HepG2 (cell line): ENCODE data around the gene MYO10. TPM values are rescaled to one million over a fixed set of nuclear protein-coding genes. Genes with fewer than 3 reads are reported as not detected.

Source experiments
- CBX2 ChIP-seq, 2 experiments: fragments of 200-600 bp in 1 of 2; sonication (generic); formaldehyde crosslinking in 1 of 2; IDR thresholded peaks; 2 replicates each; pipeline versions ENCODE4 v1.7.0 to v1.8.1; 2018 to 2022; ENCODE audit warnings: low read depth in 2 of 2, low read length in 1 of 2, mild to moderate bottlenecking in 1 of 2, missing genetic modification reagents in 1 of 2
- HDAC2 ChIP-seq: sonication (generic); formaldehyde crosslinking; IDR thresholded peaks from 2 replicates; pipeline ENCODE4 v1.4.0; 2020; ENCODE audit warnings: missing genetic modification reagents
- KAT2B ChIP-seq: fragments of 150-350 bp; IDR thresholded peaks from 2 replicates; pipeline ENCODE4 v1.6.1; 2014; ENCODE audit warnings: low read depth, low read length, borderline replicate concordance
- NFRKB ChIP-seq: fragments of 450-650 bp; IDR thresholded peaks from 2 replicates; pipeline ENCODE4 v1.6.1; 2017
- SRSF1 ChIP-seq: fragments of 200-400 bp; formaldehyde crosslinking; optimal IDR thresholded peaks from 2 replicates; pipeline ENCODE3; 2017; ENCODE audit warnings: mild to moderate bottlenecking, low read depth, low read length, moderate library complexity
- TEF ChIP-seq: sonication (generic); formaldehyde crosslinking; IDR thresholded peaks from 2 replicates; pipeline ENCODE4 v1.5.0; 2020; ENCODE audit warnings: missing genetic modification reagents
- ZBTB44 ChIP-seq: sonication (generic); formaldehyde crosslinking; IDR thresholded peaks from 2 replicates; pipeline ENCODE4 v1.4.0; 2020; ENCODE audit warnings: missing genetic modification reagents
- ZFAT ChIP-seq: sonication (generic); formaldehyde crosslinking; conservative IDR thresholded peaks from 2 replicates; pipeline ENCODE4 v1.8.1; 2023; ENCODE audit warnings: missing genetic modification reagents, inconsistent platforms
- ZNF317 ChIP-seq: sonication (generic); formaldehyde crosslinking; IDR thresholded peaks from 2 replicates; pipeline ENCODE4 v1.5.0; 2020; ENCODE audit warnings: mild to moderate bottlenecking, missing genetic modification reagents
- ZNF501 ChIP-seq: sonication (generic); formaldehyde crosslinking; IDR thresholded peaks from 2 replicates; pipeline ENCODE4 v1.5.1; 2020; ENCODE audit warnings: mild to moderate bottlenecking, moderate library complexity, missing genetic modification reagents
- ZNF841 ChIP-seq: sonication (generic); formaldehyde crosslinking; IDR thresholded peaks from 2 replicates; pipeline ENCODE4 v1.8.1; 2023; ENCODE audit warnings: missing genetic modification reagents, borderline replicate concordance
- ZNF850 ChIP-seq: sonication (generic); formaldehyde crosslinking; conservative IDR thresholded peaks from 2 replicates; pipeline ENCODE4 v1.9.0; 2021; ENCODE audit warnings: mild to moderate bottlenecking, missing genetic modification reagents
- polyA plus RNA-seq, 8 experiments: library from polyadenylated mRNA; depleted of rRNA in 3 of 8; stranded (reverse) in 7 of 8; unstranded in 1 of 8; fragments of >200 nt; fragmentation: Illumina TruSeq in 4 of 8; extraction: Trizol in 4 of 8; gene quantifications; 2 replicates each; pipeline versions ENCODE4 v1.2.1 to v1.2.3, GENCODE V29; 2011 to 2016; ENCODE audit warnings: low read depth in 4 of 8, missing spikeins in 1 of 8, mixed read lengths in 1 of 8; ENCODE audit not compliant: insufficient read depth in 1 of 8
- total RNA-seq, 5 experiments: library from RNA; depleted of rRNA; stranded (reverse); fragments of >200 nt; fragmentation: Illumina TruSeq; extraction: Trizol; gene quantifications; 2 replicates each; pipeline ENCODE4 v1.2.3, GENCODE V29; 2016; ENCODE audit warnings: low read depth in 1 of 5

MYO10 gene
- total and polyA plus RNA-seq, 2 of the 13 experiments (the other 11 are each of a cell fraction or from before 2014, with no cell fraction given): 4.5 to 14.0 TPM

GRCh38 chr5:16740066-16740810, 195.8 kb downstream of the MYO10 start (continued):
- TF ChIP-seq TEF (CRISPR knock-in tag) (no peak), NFRKB (no peak), ZFAT (CRISPR knock-in tag) (no peak), ZNF317 (CRISPR knock-in tag) (no peak), ZBTB44 (CRISPR knock-in tag) (no peak), SRSF1 (no peak), HDAC2 (CRISPR knock-in tag) (no peak), ZNF501 (CRISPR knock-in tag) (no peak), ZNF850 (CRISPR knock-in tag) (no peak), ZNF841 (CRISPR knock-in tag) (no peak), KAT2B (no peak), CBX2 (IDR thresholded peaks at IDR 0.05; ENCODE audit: low read depth, low read length) (no peak), CBX2 (CRISPR knock-in tag; IDR thresholded peaks at IDR 0.05; ENCODE audit: low read depth) (no peak)
